ENCODE data around the gene ULK4. TPM values are rescaled to one million over a fixed set of nuclear protein-coding genes. Genes with fewer than 3 reads are reported as not detected.

Gene ULK4
- total RNA-seq, 1 donor from 2014 or later, result 18.4 TPM

GRCh38 chr3:41362638-41363559 lies 599.0 kb downstream of the ULK4 start:
- no peak for DNase-seq (ENCODE audit: low spot score)

- no peak for DNase-seq (ENCODE audit: low spot score)
Measured at GRCh38 chr3:41357271-41357670, 604.6 kb downstream of the ULK4 start.

DNA sequence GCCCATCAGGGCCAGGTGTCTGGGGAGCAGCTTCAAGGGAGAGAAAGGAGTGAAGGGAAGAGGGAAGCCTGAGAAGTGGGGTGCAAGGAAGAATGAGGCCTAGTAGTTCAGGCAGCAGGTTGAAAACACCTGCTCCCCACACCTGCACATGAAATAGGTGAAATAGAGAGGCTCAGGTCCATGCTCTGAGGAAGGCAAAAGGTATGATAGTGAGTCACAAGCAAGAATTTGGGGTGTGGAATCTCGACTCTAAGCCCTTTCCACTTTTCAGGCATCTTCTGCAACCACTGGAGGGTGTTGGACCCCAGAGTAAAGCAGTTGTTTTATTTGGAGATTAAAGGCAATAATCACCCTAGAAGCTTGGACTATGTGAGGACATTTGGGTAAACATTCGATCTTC lies 605.1 kb downstream of the ULK4 start:
- no peak for DNase-seq (ENCODE audit: low spot score)

DNA sequence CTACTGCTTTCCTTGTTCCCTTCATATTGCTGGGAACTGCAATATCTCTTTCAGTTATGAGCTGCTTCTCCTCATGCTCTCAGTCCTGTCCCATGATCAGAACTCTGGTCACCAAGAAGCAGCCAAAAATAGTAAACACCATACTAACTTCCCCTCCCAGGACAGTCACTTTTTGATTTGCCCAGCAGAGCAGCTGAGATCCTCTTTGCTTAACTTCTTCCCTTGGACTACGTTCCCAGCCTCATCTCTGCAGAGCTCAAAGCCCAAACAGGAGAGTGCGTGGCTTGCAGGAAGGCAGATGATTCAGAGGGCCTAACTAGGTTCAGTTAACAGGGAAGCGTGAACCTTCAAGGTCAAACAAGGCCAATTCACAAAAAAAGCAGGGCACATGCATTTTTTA lies 609.4 kb downstream of the ULK4 start:
- DNase-seq (ENCODE audit: low spot score), result no peak

- DNase-seq (ENCODE audit: low spot score), result no peak
Measured at GRCh38 chr3:41350441-41350840, 611.5 kb downstream of the ULK4 start.

DNA sequence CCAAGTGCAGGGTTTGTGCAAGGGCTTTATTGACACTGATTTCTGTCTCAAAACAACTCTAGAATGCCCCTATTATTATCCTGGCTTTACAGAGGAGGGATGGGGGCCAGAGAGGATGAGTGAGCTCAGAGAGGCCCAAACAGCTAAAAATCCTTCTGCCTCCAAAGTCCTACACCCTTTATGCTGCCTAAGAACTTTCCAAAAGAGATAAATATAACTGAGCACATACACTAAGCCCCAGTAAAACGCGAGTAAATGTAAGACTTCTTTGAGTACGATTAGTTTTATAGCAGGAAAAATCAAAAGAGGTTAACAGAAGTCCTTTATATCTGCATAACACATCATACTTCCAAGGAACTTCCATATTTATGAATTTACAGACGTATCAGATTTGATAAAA lies 613.5 kb downstream of the ULK4 start:
- DNase-seq (ENCODE audit: low spot score), result no peak

GRCh38 chr3:41346698-41347270 lies 615.1 kb downstream of the ULK4 start:
- no peak for DNase-seq (ENCODE audit: low spot score)

DNA sequence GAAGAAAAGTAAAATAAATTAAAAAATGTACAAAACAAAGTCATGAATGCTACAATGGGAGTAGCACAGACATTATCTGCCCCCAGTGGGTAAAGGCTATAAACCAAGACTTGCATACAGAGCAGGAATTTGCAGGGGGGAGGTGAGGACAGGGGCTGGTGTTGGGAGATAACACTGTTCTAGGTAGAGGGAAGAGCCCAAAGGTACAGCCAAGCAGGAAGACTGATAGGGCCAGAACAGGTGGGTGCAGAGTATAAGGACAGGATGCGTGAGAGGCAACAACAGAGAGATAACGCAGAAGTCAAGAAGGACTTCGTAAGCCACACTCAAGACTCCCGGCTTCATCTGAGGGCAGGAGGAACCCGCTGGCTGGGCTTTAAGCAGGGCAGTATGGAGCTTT lies 616.1 kb downstream of the ULK4 start:
- no peak for DNase-seq (ENCODE audit: low spot score)

- no peak for DNase-seq (ENCODE audit: low spot score)
Measured at GRCh38 chr3:41339758-41340157, 622.1 kb downstream of the ULK4 start.

- no peak for DNase-seq (ENCODE audit: low spot score)
Measured at GRCh38 chr3:41338276-41338675, 623.6 kb downstream of the ULK4 start.

DNA sequence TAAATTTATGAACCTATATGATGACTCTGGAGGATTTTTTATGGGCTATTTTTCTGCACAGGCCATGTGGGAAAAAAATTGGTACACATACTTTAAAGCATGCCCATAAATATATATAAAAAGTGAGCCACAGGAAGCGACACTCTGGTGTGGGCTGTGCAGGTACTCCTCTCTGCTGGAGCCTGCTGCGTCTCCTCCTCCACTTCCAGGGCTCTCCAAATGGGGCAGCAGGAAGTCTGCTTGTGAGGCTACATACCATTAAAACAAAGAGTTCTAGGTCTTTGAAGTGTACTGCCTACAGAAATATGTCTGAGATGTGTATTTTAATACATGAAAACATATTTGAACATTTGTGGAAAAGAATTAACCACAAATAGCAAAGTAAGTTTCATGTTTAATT lies 627.5 kb downstream of the ULK4 start:
- DNase-seq (ENCODE audit: low spot score), result no peak

DNA sequence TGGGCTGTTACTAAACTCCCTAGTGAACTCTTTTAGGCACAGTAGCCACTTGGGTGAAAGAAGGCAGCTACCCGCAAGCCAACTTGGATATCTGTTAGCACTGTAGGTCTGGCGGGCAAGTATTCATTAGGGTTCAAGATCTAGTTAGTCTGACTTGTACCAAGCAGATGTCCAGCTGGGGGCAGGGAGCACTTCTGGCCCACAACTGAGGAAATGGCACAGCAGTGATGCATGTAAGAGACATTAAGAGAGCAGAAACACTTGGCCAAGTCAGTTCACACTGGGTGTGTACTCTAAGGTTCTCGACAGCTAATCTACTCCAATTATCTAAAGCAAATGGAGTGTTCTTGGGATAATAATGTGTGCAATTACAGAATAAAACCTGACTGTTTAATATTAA lies 630.9 kb downstream of the ULK4 start:
- DNase-seq (ENCODE audit: low spot score), result no peak

GRCh38 chr3:41330465-41330864 lies 631.4 kb downstream of the ULK4 start:
- DNase-seq (ENCODE audit: low spot score), result no peak

- DNase-seq (ENCODE audit: low spot score), result no peak
Measured at GRCh38 chr3:41329881-41330280, 632.0 kb downstream of the ULK4 start.

DNA sequence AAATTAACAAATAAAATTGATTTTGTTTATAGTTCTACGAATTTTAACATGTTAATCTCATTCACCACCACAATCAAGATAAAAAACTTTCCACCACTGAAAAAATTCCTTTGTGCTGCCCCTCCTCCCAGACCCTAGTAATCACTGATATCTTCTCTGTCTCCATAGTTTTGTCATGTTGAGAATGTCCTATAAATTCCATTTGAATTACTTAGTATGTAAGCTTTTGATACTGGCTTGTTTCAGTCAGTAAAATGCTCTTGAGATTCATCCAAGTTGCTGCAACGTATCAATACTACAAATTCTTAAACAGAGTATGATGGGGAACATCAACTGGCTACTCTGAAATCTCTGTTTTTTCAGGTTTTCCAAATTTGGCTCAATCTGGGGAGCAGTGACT lies 633.0 kb downstream of the ULK4 start:
- no peak for DNase-seq (ENCODE audit: low spot score)

DNA sequence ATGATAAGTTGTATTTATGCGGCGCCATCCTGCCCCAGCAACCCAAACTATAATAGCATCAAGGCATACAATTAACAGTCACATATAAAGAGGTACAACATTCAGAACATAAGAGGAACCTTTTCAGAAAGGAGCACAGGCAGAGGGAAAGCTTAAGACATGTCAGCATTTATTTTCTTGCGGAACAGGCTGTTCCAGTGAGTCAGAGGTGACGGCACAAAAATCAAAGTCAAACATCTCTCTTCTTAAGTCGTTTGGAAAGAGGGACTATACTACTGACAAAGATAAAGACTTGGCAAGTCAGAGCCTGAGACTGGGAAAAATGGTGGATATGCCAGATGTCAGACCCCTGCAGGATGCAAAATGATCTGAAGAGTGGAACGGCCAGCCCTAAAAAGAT lies 634.2 kb downstream of the ULK4 start:
- DNase-seq (ENCODE audit: low spot score), result no peak

DNA sequence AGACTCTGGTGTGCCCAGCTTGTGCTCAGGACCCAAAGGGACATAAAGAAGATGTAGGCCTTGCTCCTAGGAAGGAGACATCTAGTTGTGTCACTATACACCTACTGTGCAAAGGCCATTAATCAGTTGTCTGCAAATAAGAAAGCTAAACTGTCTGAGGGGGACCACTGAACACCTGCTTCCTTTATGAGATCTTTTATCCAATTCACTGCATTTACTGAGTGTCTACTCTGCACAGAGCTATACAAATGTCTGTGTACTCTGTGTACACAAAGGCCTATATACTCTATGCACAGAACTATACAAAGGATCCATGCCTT lies 637.8 kb downstream of the ULK4 start:
- no peak for DNase-seq (ENCODE audit: low spot score)

DNA sequence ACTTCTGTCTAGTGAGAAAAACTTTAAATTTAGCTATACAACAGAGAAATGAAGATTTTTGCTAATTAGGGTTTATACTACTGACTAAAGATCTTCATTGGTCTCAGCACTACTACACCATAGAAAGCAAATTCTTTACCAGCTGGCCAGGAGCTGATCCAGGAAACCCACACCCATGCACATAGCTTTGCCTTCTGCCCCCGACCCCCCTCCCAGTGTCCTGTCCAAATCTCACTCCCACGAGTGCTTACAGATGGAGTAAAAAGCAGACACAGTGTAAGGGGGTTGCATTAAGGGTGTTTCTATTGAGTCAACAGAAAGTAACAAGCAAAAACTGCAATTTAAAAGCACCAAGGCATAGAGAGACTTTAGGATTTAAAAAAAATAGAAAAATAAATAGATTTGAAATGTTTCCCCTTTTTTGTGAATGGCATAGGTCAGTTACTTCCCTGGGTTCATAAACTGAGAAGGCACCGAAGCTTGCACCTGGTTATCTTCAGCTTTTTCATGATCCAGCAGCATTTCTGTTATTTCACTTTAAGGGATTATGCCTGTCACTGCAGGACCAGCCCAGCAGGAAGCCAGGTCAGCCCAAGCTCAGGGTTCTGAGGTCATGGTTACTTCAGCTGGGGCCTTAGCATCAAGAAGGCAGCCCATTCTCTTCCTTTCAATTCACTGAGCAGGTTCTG lies 638.3 kb downstream of the ULK4 start:
- DNase-seq (ENCODE audit: low spot score), result no peak

DNA sequence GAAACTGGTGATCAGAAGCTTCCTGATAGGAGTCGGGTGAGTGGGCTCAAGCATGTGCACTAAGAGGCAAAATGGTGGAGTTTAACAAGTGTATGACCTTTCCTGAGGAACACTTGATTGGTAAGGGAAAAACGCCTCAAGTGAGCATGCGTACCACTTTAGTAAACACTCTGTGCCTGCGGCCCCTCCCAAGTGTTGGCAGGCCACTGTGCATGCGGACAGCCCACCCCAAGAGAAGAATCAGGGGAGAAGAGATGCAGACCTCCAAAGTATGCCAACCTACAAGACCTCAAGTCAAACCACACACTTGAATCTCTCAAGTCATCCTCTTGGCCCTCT lies 640.3 kb downstream of the ULK4 start:
- DNase-seq (ENCODE audit: low spot score), result no peak

DNA sequence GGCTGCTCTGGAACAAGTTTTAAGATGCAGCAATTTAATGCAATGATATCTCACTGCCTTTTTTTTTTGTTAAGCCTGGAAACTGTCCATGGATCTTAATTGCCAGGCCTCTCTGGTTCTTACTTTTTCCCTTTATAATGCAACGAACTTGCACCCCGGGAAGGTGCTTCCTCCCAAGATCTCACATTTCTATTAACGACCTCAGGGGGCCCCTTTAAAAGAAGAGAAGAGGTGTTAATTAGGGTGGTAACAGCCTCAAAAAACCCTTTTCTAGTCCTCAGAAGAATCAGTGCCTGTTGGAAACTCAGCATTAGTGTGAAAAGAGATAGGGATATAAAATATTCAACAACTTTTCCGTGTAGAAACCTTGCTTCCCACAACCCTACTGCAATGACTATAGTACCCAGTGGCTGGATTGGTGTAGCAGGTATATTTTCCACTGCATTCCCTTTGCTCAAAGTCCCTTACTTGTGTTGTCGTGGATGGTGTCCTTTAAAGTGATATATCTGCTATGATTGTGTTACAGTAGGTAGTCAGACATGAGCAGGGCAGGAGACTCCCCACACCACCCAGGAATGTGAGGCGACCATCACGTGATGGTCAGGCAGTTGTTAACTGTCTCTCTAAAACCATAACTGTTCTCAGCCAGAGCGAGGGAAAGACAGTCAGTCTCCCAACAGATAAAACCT lies 640.8 kb downstream of the ULK4 start:
- DNase-seq (ENCODE audit: low spot score), result no peak

DNA sequence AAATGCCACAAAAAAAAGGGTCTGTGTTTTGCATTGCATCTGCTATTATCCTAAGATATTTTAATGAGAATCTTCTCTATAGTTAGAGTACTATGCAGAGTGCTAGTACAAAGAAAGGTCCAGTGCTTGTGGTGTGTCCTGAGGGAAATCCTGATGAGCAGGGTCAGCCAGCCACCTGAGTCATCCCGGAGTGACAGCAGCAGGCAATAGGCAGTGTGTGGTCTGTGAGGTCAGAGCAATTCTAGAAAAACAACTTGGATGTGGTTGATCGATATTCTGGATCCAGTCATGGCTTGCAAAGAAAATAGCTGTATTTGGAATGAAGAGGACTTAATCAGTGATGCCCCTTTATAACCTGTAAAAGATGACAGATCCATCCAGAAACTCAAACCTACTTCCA lies 643.4 kb downstream of the ULK4 start:
- DNase-seq (ENCODE audit: low spot score), result no peak

DNA sequence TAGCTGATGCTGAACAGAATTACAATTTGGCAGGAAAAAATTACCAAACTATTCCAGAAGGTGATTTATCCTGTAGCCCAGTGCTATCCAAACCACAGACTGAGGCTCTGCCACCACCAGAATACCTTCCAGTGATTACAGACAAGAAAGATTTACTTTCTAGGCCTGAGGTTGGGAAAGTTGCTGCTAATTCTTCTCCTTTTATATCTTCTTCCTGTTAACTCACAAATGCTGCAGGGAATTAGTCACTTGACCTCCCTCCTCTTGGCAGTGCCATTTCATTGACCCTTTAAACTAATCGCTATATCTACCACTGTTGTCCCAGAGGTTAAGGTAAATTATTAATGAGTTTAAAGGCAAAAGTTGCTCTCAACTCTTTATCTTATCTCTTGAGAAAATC lies 644.2 kb downstream of the ULK4 start:
- DNase-seq (ENCODE audit: low spot score), result no peak

DNA sequence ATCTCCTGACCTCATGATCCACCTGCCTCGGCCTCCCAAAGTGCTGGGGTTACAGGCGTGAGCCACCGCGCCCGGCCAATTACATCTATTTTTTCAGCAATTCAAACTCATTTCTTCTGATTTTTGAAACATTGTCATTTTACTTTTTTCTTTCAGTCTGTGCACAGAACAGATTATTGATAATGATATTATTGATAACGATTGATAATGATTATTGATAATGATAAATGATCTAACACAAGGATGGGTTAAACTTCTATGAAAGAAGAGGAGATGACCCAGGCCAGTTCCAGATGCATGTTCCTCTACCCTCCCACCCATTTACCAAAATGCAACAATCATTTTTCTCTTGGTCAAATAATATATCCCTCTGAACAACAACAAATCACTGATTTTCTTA lies 644.6 kb downstream of the ULK4 start:
- DNase-seq (ENCODE audit: low spot score), result no peak
